ENCODE data around the gene SLC31A1.
"Not testable (repeated sequence)": the region's sequence is repeated elsewhere in the genome, so short reads cannot be mapped to it uniquely, and the experiment has no call there.

Gene SLC31A1

DNA sequence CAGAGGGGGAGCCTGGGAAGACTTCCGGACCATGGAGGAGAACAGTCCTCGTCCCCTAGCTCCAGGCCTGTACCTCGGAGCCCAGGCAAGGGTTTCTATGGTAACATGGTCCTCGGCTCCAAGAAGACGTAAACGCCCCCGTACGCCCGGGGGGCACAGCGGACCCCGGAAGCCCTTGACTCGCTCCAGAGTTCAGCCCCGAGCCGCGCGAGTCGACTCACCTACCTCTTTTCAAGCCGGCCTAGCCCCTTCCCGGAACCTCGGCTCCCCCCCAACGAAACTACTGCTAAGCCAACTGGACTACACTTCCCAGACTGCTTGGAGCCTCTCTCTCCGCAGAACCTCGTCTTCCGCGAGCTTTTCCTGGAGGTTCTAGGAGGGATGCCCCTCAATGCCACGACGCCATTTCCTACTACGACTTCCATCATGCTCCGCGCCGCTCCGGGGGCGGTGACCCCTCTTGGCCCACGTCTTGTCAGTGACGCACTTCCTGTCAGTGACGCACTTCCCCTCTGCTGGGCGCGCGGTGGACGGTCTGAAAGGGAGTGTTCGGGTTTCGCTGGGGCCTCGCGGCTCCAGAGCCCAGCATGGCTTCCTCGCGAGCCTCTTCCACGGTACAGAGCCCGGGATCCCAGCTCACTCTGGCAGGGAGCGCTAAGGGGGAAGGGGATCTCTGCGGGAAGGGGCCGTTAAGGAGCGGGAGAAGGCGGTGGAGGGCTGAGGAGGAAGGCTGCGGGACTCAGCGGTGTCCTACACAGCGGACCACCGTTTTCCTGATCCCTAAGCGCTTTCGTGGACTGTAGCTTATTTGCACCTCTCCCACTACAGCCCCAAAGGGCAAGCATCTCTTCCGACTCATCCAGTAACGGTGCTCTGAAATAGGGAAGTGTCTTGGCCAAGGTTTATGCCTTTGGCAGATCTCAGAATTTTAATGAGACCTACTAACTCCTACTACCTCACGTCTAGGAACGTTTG is 54.1 kb downstream of the SLC31A1 start, which contains the start of the genes CDC26 and PRPF4:
Gene CDC26, minus strand, starts transcription at position 416 of the 975 bp plus-strand sequence. CDS start 3,065 bp downstream, outside the sequence.
Gene PRPF4, plus strand, starts transcription at position 502 of the 975 bp plus-strand sequence. Its CDS starts 86 bp downstream, at position 588.
- H3K4me1 ChIP-seq (ENCODE audit: insufficient read depth, insufficient read length): peaks cover 2% of the 10 kb centered on the region
- TF ChIP-seq ZNF274 (IDR thresholded peaks at IDR 0.05; ENCODE audit: low read depth, low read length) (no peak), YY1 (IDR thresholded peaks at IDR 0.05; ENCODE audit: insufficient read depth, insufficient read length) (peak; percentile 45)
- no peaks in the 10 kb centered on the region for H3K9me3 ChIP-seq (ENCODE audit: insufficient read depth, low read length)
- H3K9ac ChIP-seq (ENCODE audit: insufficient read length, low read depth): peak within 1 kb of the TSS; percentile 98
- peaks cover 71% of the 10 kb centered on the region for H3K36me3 ChIP-seq (ENCODE audit: insufficient read depth, insufficient read length, low read length)
- H3K27me3 ChIP-seq (ENCODE audit: insufficient read depth, insufficient read length): no peaks in the 10 kb centered on the region
- DNase-seq (ENCODE audit: low read depth, low spot score): peak; percentile 98
- peak within 1 kb of the TSS; percentile 98 for H3K4me3 ChIP-seq (ENCODE audit: insufficient read length, low read depth)

- Histone ChIP-seq H3K9me3 (ENCODE audit: insufficient read depth, low read length) (no peaks in the 10 kb centered on the region), H3K9ac (ENCODE audit: insufficient read length, low read depth) (no peak overlapping the region), H3K4me1 (ENCODE audit: insufficient read depth, insufficient read length) (peaks cover 2% of the 10 kb centered on the region), H3K36me3 (ENCODE audit: insufficient read depth, insufficient read length, low read length) (peaks cover 72% of the 10 kb centered on the region), H3K27me3 (ENCODE audit: insufficient read depth, insufficient read length) (no peaks in the 10 kb centered on the region), H3K4me3 (ENCODE audit: insufficient read length, low read depth) (no peak overlapping the region)
- TF ChIP-seq ZNF274 (IDR thresholded peaks at IDR 0.05; ENCODE audit: low read depth, low read length) (no peak), SUZ12 (IDR thresholded peaks at IDR 0.05; ENCODE audit: extremely low read depth, insufficient read depth, insufficient read length) (no peak), YY1 (IDR thresholded peaks at IDR 0.05; ENCODE audit: insufficient read depth, insufficient read length) (no peak)
- no peak for DNase-seq (ENCODE audit: low read depth, low spot score)
Measured at GRCh38 chr9:113278840-113279239, 57.5 kb downstream of the SLC31A1 start.

DNA sequence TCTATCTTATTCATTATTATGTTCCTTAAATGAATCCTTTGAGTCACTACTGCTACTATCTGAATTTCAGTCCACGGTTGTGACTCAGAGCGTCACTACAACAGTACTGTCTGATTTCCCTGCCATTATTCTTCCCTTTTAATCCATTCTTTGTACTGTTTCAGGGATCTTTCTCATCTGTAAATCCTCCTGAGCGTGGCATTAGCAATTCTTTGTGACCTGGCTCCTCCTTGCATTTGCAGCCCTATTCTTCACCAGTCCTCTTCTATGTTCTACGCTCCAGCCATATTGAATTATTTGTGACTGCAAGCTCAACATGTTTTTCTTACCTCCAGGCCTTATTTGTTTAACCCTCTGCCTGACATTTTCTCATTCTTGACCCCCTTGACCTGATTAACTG is 60.0 kb downstream of the SLC31A1 start:
- H3K9me3 ChIP-seq (ENCODE audit: insufficient read depth, low read length): no peaks in the 10 kb centered on the region
- DNase-seq (ENCODE audit: low read depth, low spot score): no peak
- H3K4me3 ChIP-seq (ENCODE audit: insufficient read length, low read depth): no peak overlapping the region
- H3K27me3 ChIP-seq (ENCODE audit: insufficient read depth, insufficient read length): no peaks in the 10 kb centered on the region
- no peak for TF ChIP-seq ZNF274 (IDR thresholded peaks at IDR 0.05; ENCODE audit: low read depth, low read length)
- no peak for TF ChIP-seq SUZ12 (IDR thresholded peaks at IDR 0.05; ENCODE audit: extremely low read depth, insufficient read depth, insufficient read length)
- TF ChIP-seq YY1 (IDR thresholded peaks at IDR 0.05; ENCODE audit: insufficient read depth, insufficient read length): no peak
- H3K4me1 ChIP-seq (ENCODE audit: insufficient read depth, insufficient read length): peaks cover under 1% of the 10 kb centered on the region
- H3K9ac ChIP-seq (ENCODE audit: insufficient read length, low read depth): no peak overlapping the region
- peaks cover 92% of the 10 kb centered on the region for H3K36me3 ChIP-seq (ENCODE audit: insufficient read depth, insufficient read length, low read length)

DNA sequence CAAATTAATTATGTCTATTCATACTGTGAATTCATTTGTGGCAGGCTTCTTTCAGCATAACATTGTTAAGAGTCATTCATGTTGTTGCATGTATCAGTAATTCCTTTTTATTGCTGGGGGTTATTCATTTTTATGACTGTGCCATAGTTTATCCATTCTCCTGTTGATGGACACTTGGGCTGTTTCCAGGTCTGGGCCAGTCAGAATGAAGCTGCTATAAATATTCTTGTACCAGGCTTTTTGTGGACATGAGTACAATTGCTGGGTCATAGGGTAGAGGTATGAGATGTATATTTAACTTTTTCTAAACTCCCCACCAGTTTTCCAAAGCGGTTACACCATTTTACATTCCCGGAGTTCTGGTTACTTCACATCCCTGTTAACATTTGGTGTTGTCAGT is 67.7 kb downstream of the SLC31A1 start:
- Histone ChIP-seq H3K27me3 (ENCODE audit: insufficient read depth, insufficient read length) (no peaks in the 10 kb centered on the region), H3K36me3 (ENCODE audit: insufficient read depth, insufficient read length, low read length) (peaks cover 94% of the 10 kb centered on the region), H3K4me3 (ENCODE audit: insufficient read length, low read depth) (no peak overlapping the region), H3K4me1 (ENCODE audit: insufficient read depth, insufficient read length) (no peaks in the 10 kb centered on the region), H3K9ac (ENCODE audit: insufficient read length, low read depth) (no peak overlapping the region), H3K9me3 (ENCODE audit: insufficient read depth, low read length) (no peaks in the 10 kb centered on the region)
- no peak for DNase-seq (ENCODE audit: low read depth, low spot score)
- no peak for TF ChIP-seq ZNF274 (IDR thresholded peaks at IDR 0.05; ENCODE audit: low read depth, low read length)
- no peak for TF ChIP-seq YY1 (IDR thresholded peaks at IDR 0.05; ENCODE audit: insufficient read depth, insufficient read length)
- TF ChIP-seq SUZ12 (IDR thresholded peaks at IDR 0.05; ENCODE audit: extremely low read depth, insufficient read depth, insufficient read length): no peak

- Histone ChIP-seq H3K4me1 (ENCODE audit: insufficient read depth, insufficient read length) (no peaks in the 10 kb centered on the region), H3K9ac (ENCODE audit: insufficient read length, low read depth) (no peak overlapping the region), H3K27me3 (ENCODE audit: insufficient read depth, insufficient read length) (no peaks in the 10 kb centered on the region), H3K36me3 (ENCODE audit: insufficient read depth, insufficient read length, low read length) (peaks cover 86% of the 10 kb centered on the region), H3K4me3 (ENCODE audit: insufficient read length, low read depth) (no peak overlapping the region), H3K9me3 (ENCODE audit: insufficient read depth, low read length) (no peaks in the 10 kb centered on the region)
- no peak for DNase-seq (ENCODE audit: low read depth, low spot score)
- TF ChIP-seq SUZ12 (IDR thresholded peaks at IDR 0.05; ENCODE audit: extremely low read depth, insufficient read depth, insufficient read length) (no peak), ZNF274 (IDR thresholded peaks at IDR 0.05; ENCODE audit: low read depth, low read length) (no peak), YY1 (IDR thresholded peaks at IDR 0.05; ENCODE audit: insufficient read depth, insufficient read length) (no peak)
Measured at GRCh38 chr9:113290052-113290607, 68.8 kb downstream of the SLC31A1 start.

GRCh38 chr9:113293285-113293878 is 72.0 kb downstream of the SLC31A1 start:
- Histone ChIP-seq H3K9me3 (ENCODE audit: insufficient read depth, low read length) (no peaks in the 10 kb centered on the region), H3K9ac (ENCODE audit: insufficient read length, low read depth) (no peak overlapping the region), H3K36me3 (ENCODE audit: insufficient read depth, insufficient read length, low read length) (peaks cover 57% of the 10 kb centered on the region), H3K4me1 (ENCODE audit: insufficient read depth, insufficient read length) (no peaks in the 10 kb centered on the region), H3K4me3 (ENCODE audit: insufficient read length, low read depth) (no peak overlapping the region), H3K27me3 (ENCODE audit: insufficient read depth, insufficient read length) (no peaks in the 10 kb centered on the region)
- no peak for DNase-seq (ENCODE audit: low read depth, low spot score)
- TF ChIP-seq YY1 (IDR thresholded peaks at IDR 0.05; ENCODE audit: insufficient read depth, insufficient read length) (no peak), ZNF274 (IDR thresholded peaks at IDR 0.05; ENCODE audit: low read depth, low read length) (no peak), SUZ12 (IDR thresholded peaks at IDR 0.05; ENCODE audit: extremely low read depth, insufficient read depth, insufficient read length) (no peak)

- H3K4me1 ChIP-seq (ENCODE audit: insufficient read depth, insufficient read length); H3K27me3 ChIP-seq (ENCODE audit: insufficient read depth, insufficient read length); H3K9ac ChIP-seq (ENCODE audit: insufficient read length, low read depth); H3K9me3 ChIP-seq (ENCODE audit: insufficient read depth, low read length); DNase-seq (ENCODE audit: low read depth, low spot score); H3K4me3 ChIP-seq (ENCODE audit: insufficient read length, low read depth): not testable (repeated sequence)
- H3K36me3 ChIP-seq (ENCODE audit: insufficient read depth, insufficient read length, low read length): peaks cover 29% of the 10 kb centered on the region
Measured at GRCh38 chr9:113296247-113296646, 74.9 kb downstream of the SLC31A1 start.

All from NT2/D1 (cell line).